Panc1 (cell line): ENCODE measurements around the gene SLC16A12.

Source experiments
- POLR2AphosphoS5 ChIP-seq: IDR thresholded peaks from 2 replicates; pipeline ENCODE4 v1.6.1; 2012; ENCODE audit warnings: mild to moderate bottlenecking, low read depth, low read length, moderate library complexity
- REST ChIP-seq, 2 experiments: IDR thresholded peaks; 2 replicates each; pipeline ENCODE4 v1.6.1; 2011 to 2012; ENCODE audit warnings: low read depth in 2 of 2, control low read depth in 1 of 2, low read length in 1 of 2, mild to moderate bottlenecking in 1 of 2, moderate library complexity in 1 of 2; ENCODE audit not compliant: insufficient read depth in 1 of 2
- TF ChIP-seq, protein P1 (sequence below): fragments of 450-650 bp; IDR thresholded peaks from 2 replicates; pipeline ENCODE4 v1.5.1; 2017; ENCODE audit warnings: mild to moderate bottlenecking

DNA sequence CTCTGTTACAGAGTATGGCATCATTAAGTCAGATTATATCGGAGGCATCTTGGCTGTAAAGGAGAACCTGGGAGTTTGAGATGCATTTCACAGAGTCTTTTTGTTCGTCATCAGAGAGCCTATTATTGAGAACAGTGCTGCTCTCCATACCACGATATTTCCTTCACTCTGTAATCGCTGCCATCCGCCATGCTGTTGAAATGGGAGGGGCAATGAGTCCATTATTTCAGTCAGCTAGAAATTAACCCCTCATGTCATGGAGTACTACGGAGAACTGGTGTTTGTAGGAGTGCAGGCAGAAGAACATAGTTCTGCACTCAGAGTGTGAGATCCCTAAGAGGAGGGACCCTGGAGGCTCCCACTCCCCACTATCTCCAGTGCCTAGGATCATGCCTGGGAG, 59.2 kb downstream of the SLC16A12 start:
- TF ChIP-seq, protein P1, sequence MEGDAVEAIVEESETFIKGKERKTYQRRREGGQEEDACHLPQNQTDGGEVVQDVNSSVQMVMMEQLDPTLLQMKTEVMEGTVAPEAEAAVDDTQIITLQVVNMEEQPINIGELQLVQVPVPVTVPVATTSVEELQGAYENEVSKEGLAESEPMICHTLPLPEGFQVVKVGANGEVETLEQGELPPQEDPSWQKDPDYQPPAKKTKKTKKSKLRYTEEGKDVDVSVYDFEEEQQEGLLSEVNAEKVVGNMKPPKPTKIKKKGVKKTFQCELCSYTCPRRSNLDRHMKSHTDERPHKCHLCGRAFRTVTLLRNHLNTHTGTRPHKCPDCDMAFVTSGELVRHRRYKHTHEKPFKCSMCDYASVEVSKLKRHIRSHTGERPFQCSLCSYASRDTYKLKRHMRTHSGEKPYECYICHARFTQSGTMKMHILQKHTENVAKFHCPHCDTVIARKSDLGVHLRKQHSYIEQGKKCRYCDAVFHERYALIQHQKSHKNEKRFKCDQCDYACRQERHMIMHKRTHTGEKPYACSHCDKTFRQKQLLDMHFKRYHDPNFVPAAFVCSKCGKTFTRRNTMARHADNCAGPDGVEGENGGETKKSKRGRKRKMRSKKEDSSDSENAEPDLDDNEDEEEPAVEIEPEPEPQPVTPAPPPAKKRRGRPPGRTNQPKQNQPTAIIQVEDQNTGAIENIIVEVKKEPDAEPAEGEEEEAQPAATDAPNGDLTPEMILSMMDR: no peak
- TF ChIP-seq REST (IDR thresholded peaks at IDR 0.05; ENCODE audit: insufficient read depth in 1 of 2, low read depth in 2 of 2, low read length in 1 of 2) (no peak), POLR2AphosphoS5 (no peak)
